HUES6 (cell line): Measurements from ENCODE around the gene TAF1D.
A peak's percentile ranks its signal among the peaks of the same experiment; 100 is the strongest.
"Not testable (repeated sequence)": the region's sequence is repeated elsewhere in the genome, so short reads cannot be mapped to it uniquely, and the experiment has no call there.

Source experiments
- H3K27ac ChIP-seq: 2 replicates; pipeline ENCODE4 v1.7.0; 2013; ENCODE audit warnings: low read depth, mild to moderate bottlenecking, low read length, inconsistent platforms
- H3K27me3 ChIP-seq: 2 replicates; pipeline ENCODE4 v1.6.1; 2013; ENCODE audit warnings: low read length; ENCODE audit not compliant: control insufficient read depth, insufficient read depth
- H3K36me3 ChIP-seq: 2 replicates; pipeline ENCODE4 v1.6.1; 2013; ENCODE audit warnings: low read length; ENCODE audit not compliant: control insufficient read depth, insufficient read depth
- H3K4me1 ChIP-seq: 2 replicates; pipeline ENCODE4 v1.6.1; 2013; ENCODE audit warnings: low read length; ENCODE audit not compliant: control insufficient read depth, insufficient read depth
- H3K4me3 ChIP-seq: 2 replicates; pipeline ENCODE4 v1.5.1; 2013; ENCODE audit warnings: low read depth, low read length
- H3K9ac ChIP-seq: one replicate; pipeline ENCODE4 v1.6.1; 2013; ENCODE audit warnings: mild to moderate bottlenecking, low read length
- H3K9me3 ChIP-seq: 2 replicates; pipeline ENCODE4 v1.6.1; 2013; ENCODE audit warnings: low read depth, low read length; ENCODE audit not compliant: control insufficient read depth, insufficient read depth

Gene TAF1D

GRCh38 chr11:93741094-93741881 is at the start of gene TAF1D, which contains the start of gene C11orf54:
Gene TAF1D, minus strand, starts transcription at chr11:93741495. Its CDS starts 2,191 bp downstream, at chr11:93739304.
Gene C11orf54, plus strand, starts transcription at chr11:93741672. Its CDS starts 5,722 bp downstream, at chr11:93747394.
- Histone ChIP-seq H3K9me3 (no peaks in the 10 kb centered on the region), H3K27me3 (no peaks in the 10 kb centered on the region), H3K9ac (peak within 1 kb of the TSS; percentile 100), H3K36me3 (peaks cover 44% of the 10 kb centered on the region), H3K4me1 (peaks cover 21% of the 10 kb centered on the region; the same call in 1 of the 2 replicates), H3K4me3 (peak within 1 kb of the TSS; percentile 77), H3K27ac (peak within 1 kb of the TSS; percentile 90)

DNA sequence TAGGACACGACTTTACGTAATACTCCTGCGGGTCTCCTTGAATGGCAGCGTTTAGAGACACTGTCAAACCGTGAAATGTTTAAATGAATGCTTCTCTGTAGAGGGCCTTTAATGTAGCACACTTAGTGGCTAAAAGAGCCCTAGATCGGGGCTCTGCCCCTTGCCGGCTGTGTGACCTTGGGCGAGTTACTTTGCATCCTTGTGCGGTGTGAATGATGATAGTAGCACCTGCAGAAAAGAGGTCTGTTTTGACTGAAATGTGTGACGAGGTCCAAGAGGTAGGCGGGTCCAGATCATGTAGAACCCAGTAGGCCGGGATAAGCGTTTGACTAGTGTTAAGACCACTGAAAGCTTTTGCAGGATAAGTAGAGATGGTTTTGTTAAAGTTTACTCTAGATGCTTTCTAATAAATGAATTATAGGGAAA is 43.7 kb upstream of the TAF1D start:
- no peaks in the 10 kb centered on the region for H3K27me3 ChIP-seq
- peaks cover 10% of the 10 kb centered on the region; the same call in 1 of the 2 replicates for H3K4me1 ChIP-seq
- no peaks in the 10 kb centered on the region for H3K9me3 ChIP-seq
- H3K4me3 ChIP-seq = peak overlapping the region; percentile 97
- H3K36me3 ChIP-seq = peaks cover 40% of the 10 kb centered on the region
- H3K27ac ChIP-seq = peak overlapping the region; percentile 99; the same call in 1 of the 2 replicates
- H3K9ac ChIP-seq = peak overlapping the region; percentile 99

- H3K9ac ChIP-seq = peak within 1 kb of the TSS; percentile 99
- peak within 1 kb of the TSS; percentile 97 for H3K4me3 ChIP-seq
- H3K4me1 ChIP-seq = peaks cover 10% of the 10 kb centered on the region; the same call in 1 of the 2 replicates
- peaks cover 34% of the 10 kb centered on the region for H3K36me3 ChIP-seq
- H3K9me3 ChIP-seq = no peaks in the 10 kb centered on the region
- no peaks in the 10 kb centered on the region for H3K27me3 ChIP-seq
- H3K27ac ChIP-seq = peak within 1 kb of the TSS; percentile 99
Observed at GRCh38 chr11:93784145-93784934, 43.0 kb upstream of the TAF1D start, which contains the start of gene MED17. Gene MED17, plus strand, starts transcription at chr11:93784282. Its CDS starts 232 bp downstream, at chr11:93784514.

GRCh38 chr11:93783765-93784144 is 42.5 kb upstream of the TAF1D start:
- H3K36me3 ChIP-seq = peaks cover 28% of the 10 kb centered on the region

DNA sequence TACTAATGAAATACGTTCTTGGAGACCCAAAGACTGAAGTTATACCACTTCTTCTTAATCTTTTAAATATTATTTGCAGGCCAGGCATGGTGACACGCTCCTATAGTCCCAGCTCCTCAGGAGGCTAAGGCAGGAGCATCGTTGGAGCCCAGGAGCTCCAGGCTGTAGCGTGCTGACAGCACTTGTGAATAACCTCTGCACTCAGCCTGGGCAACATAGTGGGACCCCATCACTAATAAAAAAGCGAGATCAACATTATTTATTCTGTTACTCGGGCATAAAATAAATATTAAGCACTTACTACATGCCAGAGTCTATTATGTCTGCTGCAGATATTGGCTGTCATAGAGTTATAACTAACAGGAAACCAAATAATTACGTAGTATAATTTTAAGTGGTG is 42.1 kb upstream of the TAF1D start:
- no peaks in the 10 kb centered on the region for H3K9me3 ChIP-seq
- peaks cover 10% of the 10 kb centered on the region; the same call in 1 of the 2 replicates for H3K4me1 ChIP-seq
- peak overlapping the region; percentile 99 for H3K9ac ChIP-seq
- peaks cover 24% of the 10 kb centered on the region for H3K36me3 ChIP-seq
- H3K4me3 ChIP-seq = peak overlapping the region; percentile 97
- H3K27me3 ChIP-seq = no peaks in the 10 kb centered on the region
- H3K27ac ChIP-seq = no peak overlapping the region

More at GRCh38 chr11:93783765-93784144, 42.5 kb upstream of the TAF1D start:
- H3K27me3 ChIP-seq = no peaks in the 10 kb centered on the region
- H3K9ac ChIP-seq = peak overlapping the region; percentile 99
- H3K27ac ChIP-seq = peak overlapping the region; percentile 99; the same call in 1 of the 2 replicates
- H3K4me3 ChIP-seq = peak overlapping the region; percentile 97
- H3K9me3 ChIP-seq = no peaks in the 10 kb centered on the region
- H3K4me1 ChIP-seq = peaks cover 10% of the 10 kb centered on the region; the same call in 1 of the 2 replicates

DNA sequence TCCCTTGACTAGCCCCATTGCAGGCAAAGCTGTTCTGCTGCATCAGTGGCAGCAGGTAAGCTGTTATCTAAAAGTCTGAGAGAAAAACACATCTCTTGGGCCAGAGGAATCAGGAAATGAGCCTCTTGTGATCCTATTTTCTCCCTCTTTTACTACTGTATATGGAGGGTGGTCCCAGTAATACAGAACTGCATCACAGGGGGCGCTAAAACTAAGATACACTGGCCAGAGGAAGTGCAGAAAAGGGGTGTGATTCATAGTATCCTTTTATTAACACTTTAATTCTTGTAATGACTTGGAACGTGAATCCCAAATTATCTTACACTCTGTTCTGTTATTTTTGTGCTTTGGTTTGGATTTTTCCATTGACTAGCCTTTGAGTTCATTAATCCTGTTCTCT is 34.0 kb upstream of the TAF1D start:
- Histone ChIP-seq H3K9me3 (no peaks in the 10 kb centered on the region), H3K27ac (no peak overlapping the region), H3K36me3 (no peaks in the 10 kb centered on the region), H3K4me3 (no peak overlapping the region), H3K9ac (no peak overlapping the region), H3K27me3 (no peaks in the 10 kb centered on the region), H3K4me1 (peaks cover 4% of the 10 kb centered on the region; the same call in 1 of the 2 replicates)

GRCh38 chr11:93774560-93774959 is 33.3 kb upstream of the TAF1D start:
- not testable (repeated sequence) for H3K27ac ChIP-seq, H3K4me3 ChIP-seq, H3K9me3 ChIP-seq, H3K27me3 ChIP-seq, H3K36me3 ChIP-seq, H3K9ac ChIP-seq, H3K4me1 ChIP-seq

DNA sequence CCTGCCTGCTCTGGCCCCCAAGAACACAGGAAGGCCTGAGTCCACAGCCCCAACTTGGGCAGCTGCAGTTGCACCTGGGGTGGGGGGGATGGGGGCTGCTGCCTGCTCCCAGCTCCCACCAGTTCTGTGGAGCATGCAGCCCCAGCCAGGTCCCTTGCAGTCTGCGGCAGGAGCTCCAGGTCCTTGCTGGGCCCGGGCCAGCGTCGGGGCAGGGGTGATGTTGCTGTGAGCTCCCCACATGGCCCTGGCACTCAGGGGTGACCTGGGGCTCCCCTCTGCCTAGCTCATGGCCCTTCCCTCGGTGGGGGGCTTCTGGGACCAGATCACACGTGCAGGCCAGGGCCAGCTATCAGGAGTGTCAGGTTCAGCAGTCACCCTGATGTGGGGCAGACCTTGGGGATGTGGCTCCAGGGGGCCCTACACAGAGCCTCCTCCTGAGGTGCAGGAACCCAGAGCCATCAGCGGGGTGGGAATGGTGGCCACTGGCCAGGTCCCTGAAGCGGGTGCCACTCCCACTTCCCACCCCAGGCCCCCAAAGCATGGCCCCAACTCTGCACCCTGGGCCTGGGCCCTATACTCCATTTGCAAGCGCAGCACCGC is 32.4 kb upstream of the TAF1D start:
- H3K27ac ChIP-seq = no peak overlapping the region
- H3K4me3 ChIP-seq = no peak overlapping the region
- peaks cover 7% of the 10 kb centered on the region; the same call in 1 of the 2 replicates for H3K4me1 ChIP-seq
- H3K36me3 ChIP-seq = no peaks in the 10 kb centered on the region
- H3K27me3 ChIP-seq = no peaks in the 10 kb centered on the region
- H3K9ac ChIP-seq = no peak overlapping the region
- no peaks in the 10 kb centered on the region for H3K9me3 ChIP-seq

DNA sequence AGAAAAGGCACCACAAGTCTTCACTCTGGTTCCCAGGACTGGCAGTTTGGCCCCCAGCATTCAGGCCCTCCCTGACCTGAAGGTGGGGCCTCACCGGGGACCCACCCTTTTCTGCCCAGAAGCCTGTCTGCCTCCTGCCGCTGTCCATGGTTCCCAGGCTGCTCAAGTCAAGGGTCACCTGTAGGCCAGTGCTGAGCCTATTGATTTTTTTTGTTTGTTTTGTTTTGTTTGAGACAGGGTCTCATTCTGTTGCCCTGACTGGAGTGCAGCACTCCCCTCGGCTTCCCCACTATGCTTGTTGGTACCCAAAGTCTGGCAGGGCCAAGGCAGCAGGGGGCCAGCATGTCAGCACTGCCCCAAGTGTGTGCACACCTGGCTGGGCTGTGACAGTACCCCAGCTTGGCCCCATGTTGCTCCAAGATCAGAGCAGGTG is 31.8 kb upstream of the TAF1D start:
- Histone ChIP-seq H3K4me1 (peaks cover 7% of the 10 kb centered on the region; the same call in 1 of the 2 replicates), H3K9ac (no peak overlapping the region)

DNA sequence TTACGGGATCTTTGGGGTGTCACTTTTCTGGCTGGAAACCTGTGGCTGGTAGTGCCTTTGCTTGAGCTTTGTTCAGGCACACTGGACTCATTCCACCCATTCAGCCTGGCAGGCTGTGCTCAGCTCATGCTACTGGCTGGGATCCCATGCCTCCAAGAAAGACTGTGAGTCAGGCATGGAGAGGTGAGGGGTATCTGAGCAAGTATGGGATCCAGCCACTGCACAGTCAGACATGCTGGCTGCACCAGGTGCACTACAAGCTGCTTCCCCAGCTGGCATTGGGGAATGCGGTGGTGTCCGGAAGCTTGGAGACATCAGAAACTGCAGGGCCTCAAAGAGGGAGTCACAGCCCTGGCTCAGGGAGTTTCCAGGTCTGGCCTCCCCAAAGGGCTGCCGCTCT is 30.8 kb upstream of the TAF1D start:
- Histone ChIP-seq H3K9me3 (peaks cover 1% of the 10 kb centered on the region; the same call in 1 of the 2 replicates), H3K9ac (no peak overlapping the region), H3K4me1 (peaks cover 7% of the 10 kb centered on the region; the same call in 1 of the 2 replicates), H3K27ac (no peak overlapping the region), H3K4me3 (no peak overlapping the region), H3K27me3 (no peaks in the 10 kb centered on the region), H3K36me3 (no peaks in the 10 kb centered on the region)

More for the DNA sequence above, 31.8 kb upstream of the TAF1D start:
- no peaks in the 10 kb centered on the region for H3K27me3 ChIP-seq
- no peak overlapping the region for H3K27ac ChIP-seq
- no peaks in the 10 kb centered on the region for H3K9me3 ChIP-seq
- no peak overlapping the region for H3K4me3 ChIP-seq
- H3K36me3 ChIP-seq = no peaks in the 10 kb centered on the region
